ENCODE measurements around the gene SLBP.

- no peak for TF ChIP-seq EZH2 (IDR thresholded peaks at IDR 0.05; ENCODE audit: low read depth, low read length, severe bottlenecking)
- TF ChIP-seq CTCF (IDR thresholded peaks at IDR 0.05; ENCODE audit: control extremely low read depth in 1 of 3, insufficient read depth in 1 of 3, low read depth in 1 of 3, low read length in 3 of 3): peak in 2 of 3 experiments; percentile 82 to 98; a peak in 3 of 4 replicates
- no peak for TF ChIP-seq YY1 (IDR thresholded peaks at IDR 0.05; ENCODE audit: low read depth, low read length)
- TF ChIP-seq BRCA1 (IDR thresholded peaks at IDR 0.05; ENCODE audit: low read depth, low read length): no peak
- TF ChIP-seq CEBPB (IDR thresholded peaks at IDR 0.05; ENCODE audit: low read depth, low read length): no peak
- no peak for TF ChIP-seq FOSL1 (IDR thresholded peaks at IDR 0.05; ENCODE audit: insufficient read depth, low read depth, low read length)
- no peak for TF ChIP-seq POLR2AphosphoS5 (IDR thresholded peaks at IDR 0.05; ENCODE audit: low read depth, low read length)
- TF ChIP-seq HDAC2 (IDR thresholded peaks at IDR 0.05; ENCODE audit: borderline replicate concordance in 1 of 2, low read depth in 2 of 2, low read length in 2 of 2): no peak
- no peak for TF ChIP-seq TAF7 (optimal IDR thresholded peaks at IDR 0.05; ENCODE audit: borderline replicate concordance, low read depth, low read length)
- TF ChIP-seq SIX5 (IDR thresholded peaks at IDR 0.05; ENCODE audit: low read depth, low read length): no peak
- no peak for TF ChIP-seq JUN (IDR thresholded peaks at IDR 0.05; ENCODE audit: low read depth, low read length)
- TF ChIP-seq GTF2F1 (IDR thresholded peaks at IDR 0.05; ENCODE audit: borderline replicate concordance, low read depth, low read length): no peak
- TF ChIP-seq EP300 (IDR thresholded peaks at IDR 0.05; ENCODE audit: borderline replicate concordance in 1 of 2, low read depth in 2 of 2, low read length in 2 of 2): no peak
- peak; percentile 9; the same call in 1 of the 2 replicates for TF ChIP-seq MAFK (IDR thresholded peaks at IDR 0.05; ENCODE audit: low read depth, low read length)
These were observed 14.2 kb upstream of the SLBP start for GRCh38 chr4:1726146-1726934.

Measured in H1 (cell line).